BLaER1 (cell line): ENCODE results near the gene C17orf114.

Experiments used
- H3K27ac ChIP-seq: shearing (Covaris generic); formaldehyde crosslinking; 2 replicates; pipeline ENCODE4 v1.8.1; 2022
- H3K27me3 ChIP-seq: shearing (Covaris generic); formaldehyde crosslinking; 2 replicates; pipeline ENCODE4 v1.8.1; 2022
- H3K36me3 ChIP-seq: shearing (Covaris generic); formaldehyde crosslinking; 2 replicates; pipeline ENCODE4 v1.8.1; 2022
- H3K4me1 ChIP-seq: shearing (Covaris generic); formaldehyde crosslinking; 2 replicates; pipeline ENCODE4 v1.8.1; 2022
- H3K4me2 ChIP-seq: shearing (Covaris generic); formaldehyde crosslinking; 2 replicates; pipeline ENCODE4 v1.8.1; 2022
- H3K4me3 ChIP-seq: shearing (Covaris generic); formaldehyde crosslinking; 2 replicates; pipeline ENCODE4 v1.8.1; 2022
- H3K9ac ChIP-seq: shearing (Covaris generic); formaldehyde crosslinking; 2 replicates; pipeline ENCODE4 v1.8.1; 2022
- H3K9me3 ChIP-seq: shearing (Covaris generic); formaldehyde crosslinking; 2 replicates; pipeline ENCODE4 v1.8.1; 2022
- H4K20me1 ChIP-seq: shearing (Covaris generic); formaldehyde crosslinking; 2 replicates; pipeline ENCODE4 v1.8.1; 2022
- Cebpa-rat ChIP-seq: shearing (Covaris generic); IDR thresholded peaks from 2 replicates; pipeline ENCODE4 v1.8.1; 2022

C17orf114 gene

GRCh38 chr17:4788807-4789700, 13.1 kb downstream of the C17orf114 start, which contains the start of gene GLTPD2:
GLTPD2 (plus strand) TSS chr17:4788964; CDS start chr17:4789012, 48 bp downstream.
- Histone ChIP-seq H3K27me3 (peaks cover 56% of the 10 kb centered on the region), H3K4me2 (peak within 1 kb of the TSS; percentile 99), H3K4me3 (peak within 1 kb of the TSS; percentile 75), H3K9me3 (no peaks in the 10 kb centered on the region), H3K27ac (peak within 1 kb of the TSS; percentile 72), H3K36me3 (no peaks in the 10 kb centered on the region), H4K20me1 (peaks cover 30% of the 10 kb centered on the region), H3K4me1 (peaks cover 44% of the 10 kb centered on the region), H3K9ac (peak within 1 kb of the TSS; percentile 79)
- TF ChIP-seq Cebpa-rat, result no peak

- H3K27me3 ChIP-seq, result peaks cover 64% of the 10 kb centered on the region
- no peaks in the 10 kb centered on the region for H3K36me3 ChIP-seq
- peak overlapping the region; percentile 79; the same call in 1 of the 2 replicates for H3K9ac ChIP-seq
- peak overlapping the region; percentile 99 for H3K4me2 ChIP-seq
- H3K4me1 ChIP-seq, result peaks cover 44% of the 10 kb centered on the region
- TF ChIP-seq Cebpa-rat, result no peak
- H3K4me3 ChIP-seq, result peak overlapping the region; percentile 75
- H4K20me1 ChIP-seq, result peaks cover 30% of the 10 kb centered on the region
- H3K9me3 ChIP-seq, result no peaks in the 10 kb centered on the region
- H3K27ac ChIP-seq, result no peak overlapping the region
These were observed 13.8 kb downstream of the C17orf114 start for GRCh38 chr17:4788159-4788806.

GRCh38 chr17:4786516-4786915, 15.6 kb downstream of the C17orf114 start:
- Histone ChIP-seq H3K27ac (no peak overlapping the region), H3K4me1 (peaks cover 44% of the 10 kb centered on the region), H3K36me3 (no peaks in the 10 kb centered on the region), H3K4me2 (peak overlapping the region; percentile 29; the same call in 1 of the 2 replicates), H3K9me3 (no peaks in the 10 kb centered on the region), H3K27me3 (peaks cover 75% of the 10 kb centered on the region), H3K4me3 (no peak overlapping the region), H4K20me1 (peaks cover 30% of the 10 kb centered on the region), H3K9ac (no peak overlapping the region)
- no peak for TF ChIP-seq Cebpa-rat

GRCh38 chr17:4786106-4786511, 16.0 kb downstream of the C17orf114 start, which contains the start of gene VMO1:
VMO1 (minus strand) TSS chr17:4786364; CDS start chr17:4786352, 12 bp downstream.
- no peaks in the 10 kb centered on the region for H3K36me3 ChIP-seq
- H3K4me3 ChIP-seq, result no peak within 1 kb of the TSS
- H3K9me3 ChIP-seq, result no peaks in the 10 kb centered on the region
- peaks cover 44% of the 10 kb centered on the region for H3K4me1 ChIP-seq
- peaks cover 75% of the 10 kb centered on the region for H3K27me3 ChIP-seq
- no peak for TF ChIP-seq Cebpa-rat
- peak within 1 kb of the TSS; percentile 29; the same call in 1 of the 2 replicates for H3K4me2 ChIP-seq
- no peak within 1 kb of the TSS for H3K27ac ChIP-seq
- H3K9ac ChIP-seq, result no peak within 1 kb of the TSS
- peaks cover 30% of the 10 kb centered on the region for H4K20me1 ChIP-seq

- Histone ChIP-seq H3K4me1 (peaks cover 41% of the 10 kb centered on the region), H3K27me3 (peaks cover 75% of the 10 kb centered on the region), H3K4me2 (peak overlapping the region; percentile 29; the same call in 1 of the 2 replicates), H3K9ac (no peak overlapping the region), H4K20me1 (peaks cover 30% of the 10 kb centered on the region), H3K9me3 (no peaks in the 10 kb centered on the region), H3K4me3 (no peak overlapping the region), H3K27ac (no peak overlapping the region), H3K36me3 (no peaks in the 10 kb centered on the region)
- no peak for TF ChIP-seq Cebpa-rat
These were observed 16.6 kb downstream of the C17orf114 start for GRCh38 chr17:4785311-4786105.

GRCh38 chr17:4782652-4783051, 19.5 kb downstream of the C17orf114 start:
- H3K4me1 ChIP-seq, result peaks cover 27% of the 10 kb centered on the region
- H3K9me3 ChIP-seq, result no peaks in the 10 kb centered on the region
- no peak overlapping the region for H3K9ac ChIP-seq
- no peak overlapping the region for H3K4me2 ChIP-seq
- H3K27ac ChIP-seq, result no peak overlapping the region
- H3K36me3 ChIP-seq, result no peaks in the 10 kb centered on the region
- peaks cover 21% of the 10 kb centered on the region for H4K20me1 ChIP-seq
- TF ChIP-seq Cebpa-rat, result no peak
- no peak overlapping the region for H3K4me3 ChIP-seq
- H3K27me3 ChIP-seq, result peaks cover 55% of the 10 kb centered on the region

GRCh38 chr17:4780325-4780955, 21.7 kb downstream of the C17orf114 start:
- Histone ChIP-seq H3K27me3 (peaks cover 33% of the 10 kb centered on the region), H4K20me1 (peaks cover 4% of the 10 kb centered on the region; the same call in 1 of the 2 replicates), H3K9me3 (no peaks in the 10 kb centered on the region), H3K4me1 (peaks cover 31% of the 10 kb centered on the region), H3K36me3 (no peaks in the 10 kb centered on the region), H3K9ac (no peak overlapping the region), H3K4me3 (no peak overlapping the region), H3K4me2 (no peak overlapping the region), H3K27ac (no peak overlapping the region)
- no peak for TF ChIP-seq Cebpa-rat

GRCh38 chr17:4777969-4778760, 24.0 kb downstream of the C17orf114 start:
- H3K4me2 ChIP-seq, result no peak overlapping the region

More at GRCh38 chr17:4777969-4778760, 24.0 kb downstream of the C17orf114 start:
- Histone ChIP-seq H3K27ac (no peak overlapping the region), H3K4me1 (peaks cover 51% of the 10 kb centered on the region), H3K9me3 (no peaks in the 10 kb centered on the region), H3K4me3 (no peak overlapping the region), H3K36me3 (no peaks in the 10 kb centered on the region), H4K20me1 (no peaks in the 10 kb centered on the region), H3K27me3 (peaks cover 10% of the 10 kb centered on the region), H3K9ac (no peak overlapping the region)
- TF ChIP-seq Cebpa-rat, result no peak
